HUES48 (cell line): Measurements from ENCODE around the gene SP100.
"Not testable (repeated sequence)": the region's sequence is repeated elsewhere in the genome, so short reads cannot be mapped to it uniquely, and the experiment has no call there.

ENCODE experiments used
- H3K27ac ChIP-seq: one replicate; pipeline ENCODE4 v1.7.0; 2013; ENCODE audit warnings: low read depth, low read length, inconsistent platforms
- H3K27me3 ChIP-seq: 2 replicates; pipeline ENCODE4 v1.6.1; 2013; ENCODE audit warnings: mild to moderate bottlenecking, low read length; ENCODE audit not compliant: control insufficient read depth, insufficient read depth
- H3K36me3 ChIP-seq: 2 replicates; pipeline ENCODE4 v1.6.1; 2013; ENCODE audit warnings: low read length; ENCODE audit not compliant: control insufficient read depth, insufficient read depth
- H3K4me1 ChIP-seq: 2 replicates; pipeline ENCODE4 v1.6.1; 2013; ENCODE audit warnings: mild to moderate bottlenecking, low read length; ENCODE audit not compliant: control insufficient read depth, insufficient read depth
- H3K4me3 ChIP-seq: 2 replicates; pipeline ENCODE4 v1.5.1; 2013; ENCODE audit warnings: mild to moderate bottlenecking, low read depth, low read length
- H3K9ac ChIP-seq: 2 replicates; pipeline ENCODE4 v1.6.1; 2013; ENCODE audit warnings: mild to moderate bottlenecking, low read depth, low read length, moderate library complexity
- H3K9me3 ChIP-seq: 2 replicates; pipeline ENCODE4 v1.6.1; 2013; ENCODE audit warnings: low read length; ENCODE audit not compliant: control insufficient read depth, insufficient read depth

SP100 gene

DNA sequence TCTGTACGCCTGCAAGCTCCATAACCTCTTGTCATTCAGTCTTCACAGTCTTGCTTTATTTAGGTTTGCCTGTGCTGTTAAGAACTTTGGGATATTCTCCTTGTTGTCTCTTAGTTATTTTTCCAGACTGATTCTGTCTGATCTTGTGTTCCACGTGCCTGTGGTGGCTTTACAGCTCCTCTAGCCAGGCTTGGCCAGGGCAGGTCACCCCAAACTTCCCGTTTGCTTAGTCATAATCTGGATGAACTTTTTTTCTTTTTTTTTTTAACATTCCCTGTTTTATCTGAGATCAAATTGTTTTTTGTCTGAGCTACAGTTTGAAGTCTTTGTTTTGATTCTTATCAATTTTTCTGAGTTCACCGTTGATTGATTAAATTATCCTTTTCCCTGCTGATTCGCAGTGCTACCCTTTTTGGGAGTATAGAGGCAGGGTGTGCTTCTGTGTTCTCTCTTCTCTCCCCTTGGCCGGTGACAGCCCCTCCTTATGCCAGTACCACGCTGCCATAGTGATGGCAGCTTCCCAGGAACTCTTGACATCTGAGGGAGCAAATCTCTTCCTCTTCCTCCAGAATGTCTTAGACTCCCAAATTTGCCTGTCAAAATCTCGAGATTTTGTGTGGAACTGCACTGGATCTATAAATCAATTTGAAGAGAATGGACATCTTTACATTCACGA, 2.5 kb downstream of the SP100 start:
- H3K9me3 ChIP-seq: no peaks in the 10 kb centered on the region
- no peaks in the 10 kb centered on the region for H3K36me3 ChIP-seq
- H3K27me3 ChIP-seq: no peaks in the 10 kb centered on the region
- no peak overlapping the region for H3K27ac ChIP-seq
- H3K4me1 ChIP-seq: peaks cover 3% of the 10 kb centered on the region; the same call in 1 of the 2 replicates
- no peak overlapping the region for H3K9ac ChIP-seq
- H3K4me3 ChIP-seq: no peak overlapping the region

GRCh38 chr2:230419181-230419580, 3.2 kb downstream of the SP100 start:
- H3K27me3 ChIP-seq: no peaks in the 10 kb centered on the region
- no peaks in the 10 kb centered on the region for H3K36me3 ChIP-seq
- H3K27ac ChIP-seq: no peak overlapping the region
- H3K9ac ChIP-seq: no peak overlapping the region
- H3K4me3 ChIP-seq: no peak overlapping the region
- peaks cover 3% of the 10 kb centered on the region; the same call in 1 of the 2 replicates for H3K4me1 ChIP-seq
- H3K9me3 ChIP-seq: no peaks in the 10 kb centered on the region

GRCh38 chr2:230422149-230422548, 6.1 kb downstream of the SP100 start:
- Histone ChIP-seq H3K9me3 (no peaks in the 10 kb centered on the region), H3K36me3 (no peaks in the 10 kb centered on the region), H3K27ac (no peak overlapping the region), H3K4me3 (no peak overlapping the region), H3K4me1 (no peaks in the 10 kb centered on the region), H3K27me3 (no peaks in the 10 kb centered on the region), H3K9ac (no peak overlapping the region)

- Histone ChIP-seq H3K27me3 (no peaks in the 10 kb centered on the region), H3K4me1 (no peaks in the 10 kb centered on the region), H3K27ac (no peak overlapping the region), H3K9ac (no peak overlapping the region), H3K36me3 (no peaks in the 10 kb centered on the region), H3K4me3 (no peak overlapping the region), H3K9me3 (no peaks in the 10 kb centered on the region)
These were observed 8.0 kb downstream of the SP100 start for GRCh38 chr2:230423851-230424458.

GRCh38 chr2:230425377-230425776, 9.4 kb downstream of the SP100 start:
- no peaks in the 10 kb centered on the region for H3K9me3 ChIP-seq
- no peak overlapping the region for H3K4me3 ChIP-seq
- no peaks in the 10 kb centered on the region for H3K4me1 ChIP-seq
- H3K27me3 ChIP-seq: no peaks in the 10 kb centered on the region
- no peaks in the 10 kb centered on the region for H3K36me3 ChIP-seq
- no peak overlapping the region for H3K27ac ChIP-seq
- no peak overlapping the region for H3K9ac ChIP-seq

GRCh38 chr2:230429513-230429912, 13.5 kb downstream of the SP100 start:
- Histone ChIP-seq H3K4me1 (no peaks in the 10 kb centered on the region), H3K27me3 (no peaks in the 10 kb centered on the region), H3K27ac (no peak overlapping the region), H3K9ac (no peak overlapping the region), H3K4me3 (no peak overlapping the region), H3K36me3 (no peaks in the 10 kb centered on the region), H3K9me3 (no peaks in the 10 kb centered on the region)

DNA sequence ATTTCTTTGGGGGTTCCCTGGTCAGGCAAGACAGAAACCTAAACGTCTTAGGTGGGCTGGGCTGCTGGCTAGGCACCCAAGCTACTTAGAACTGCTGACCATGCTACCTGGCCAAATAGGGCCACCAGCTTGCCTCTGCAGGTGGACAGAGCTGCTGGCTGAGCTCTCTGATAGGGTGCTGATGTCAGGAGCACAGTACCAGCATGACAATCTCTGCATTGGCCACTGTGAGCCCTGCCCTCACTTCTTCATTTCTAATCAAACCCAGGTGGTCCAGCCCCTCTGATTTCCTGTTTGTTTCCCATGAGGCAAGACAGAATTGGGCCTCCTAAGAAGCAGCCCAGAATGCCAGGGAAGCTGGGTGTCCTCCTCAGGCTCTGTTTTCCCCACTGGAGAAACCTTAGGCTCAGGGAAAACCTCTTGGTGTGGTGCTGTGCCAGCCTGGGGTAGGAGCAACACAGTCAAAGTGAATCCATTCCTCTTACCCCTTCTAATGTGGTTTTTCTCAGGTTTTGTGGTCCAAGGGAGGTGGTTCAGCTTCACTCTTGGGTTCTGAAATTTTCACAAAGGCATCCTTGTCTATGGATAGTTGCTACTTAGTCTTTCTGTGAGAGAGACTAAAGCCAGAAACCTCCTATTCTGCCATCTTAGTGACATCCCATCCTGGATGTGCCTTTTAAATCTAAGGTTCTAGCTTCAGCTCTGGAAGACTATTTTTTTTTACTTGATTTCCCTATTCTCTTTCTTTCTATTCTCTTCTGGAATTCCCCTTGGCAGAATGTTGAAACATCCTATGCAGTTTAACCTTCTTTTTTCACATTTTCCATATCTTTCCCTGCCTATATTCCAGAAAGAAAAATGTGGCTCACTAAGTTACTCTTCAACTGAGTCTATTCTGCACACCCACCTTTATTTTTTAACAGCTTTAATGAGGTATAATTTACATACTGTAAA, 15.2 kb downstream of the SP100 start:
- H3K27me3 ChIP-seq: no peaks in the 10 kb centered on the region
- H3K4me3 ChIP-seq: no peak overlapping the region
- no peak overlapping the region for H3K27ac ChIP-seq
- H3K9me3 ChIP-seq: no peaks in the 10 kb centered on the region
- H3K4me1 ChIP-seq: no peaks in the 10 kb centered on the region
- H3K36me3 ChIP-seq: no peaks in the 10 kb centered on the region
- H3K9ac ChIP-seq: no peak overlapping the region

DNA sequence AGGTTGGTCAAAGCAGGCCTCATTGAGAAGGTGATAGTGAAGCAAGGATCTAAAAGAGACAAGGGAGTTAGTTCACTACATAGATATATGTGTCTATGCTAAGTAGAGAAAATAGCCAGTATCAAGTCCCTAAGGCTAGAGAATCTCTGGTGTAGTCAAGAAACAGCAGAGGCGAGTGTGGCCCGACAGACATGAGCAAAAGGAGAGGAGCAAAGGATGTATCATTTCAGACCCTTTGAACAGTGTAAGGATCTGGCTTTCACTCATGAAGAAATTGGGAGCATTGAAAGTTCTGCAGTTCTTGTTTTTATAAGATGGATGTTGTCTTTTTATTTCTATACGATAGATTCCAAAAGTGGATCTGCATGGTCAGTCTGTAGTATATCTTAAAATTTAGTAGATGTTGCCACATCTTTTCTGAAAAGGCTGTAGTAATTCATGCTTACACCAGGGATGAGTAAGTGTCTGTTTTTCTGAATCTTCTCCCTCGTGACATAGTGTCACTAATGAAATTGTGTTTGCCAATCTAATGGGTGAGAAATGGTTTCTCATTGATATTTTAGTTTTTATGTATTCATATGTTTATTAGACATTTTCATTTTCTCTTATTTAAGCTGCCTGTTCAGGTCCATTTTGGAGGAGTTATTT, 18.8 kb downstream of the SP100 start:
- Histone ChIP-seq H3K9me3 (no peaks in the 10 kb centered on the region), H3K9ac (no peak overlapping the region), H3K27me3 (no peaks in the 10 kb centered on the region), H3K36me3 (no peaks in the 10 kb centered on the region), H3K4me3 (no peak overlapping the region), H3K27ac (no peak overlapping the region), H3K4me1 (no peaks in the 10 kb centered on the region)

DNA sequence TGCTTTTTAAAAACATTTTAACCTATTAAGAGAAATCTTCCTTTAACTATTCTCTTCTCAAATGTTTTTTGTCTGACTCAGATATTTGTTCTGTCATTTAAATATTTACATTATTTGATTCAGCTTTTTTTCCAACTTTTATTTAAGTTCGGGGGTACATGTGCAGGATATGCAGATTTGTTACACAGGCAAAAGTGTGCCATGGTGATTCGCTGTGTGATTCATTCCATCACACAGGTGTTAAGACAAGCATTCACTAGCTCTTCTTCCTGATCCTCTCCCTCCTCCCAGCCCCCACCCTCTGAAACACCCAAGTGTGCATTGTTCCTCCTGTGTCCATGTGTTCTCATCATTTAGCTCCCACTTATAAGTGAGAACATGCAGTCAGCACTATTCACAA, 19.4 kb downstream of the SP100 start:
- Histone ChIP-seq H3K9me3 (no peaks in the 10 kb centered on the region), H3K27ac (no peak overlapping the region), H3K36me3 (no peaks in the 10 kb centered on the region), H3K4me1 (no peaks in the 10 kb centered on the region), H3K27me3 (no peaks in the 10 kb centered on the region), H3K9ac (no peak overlapping the region), H3K4me3 (no peak overlapping the region)

DNA sequence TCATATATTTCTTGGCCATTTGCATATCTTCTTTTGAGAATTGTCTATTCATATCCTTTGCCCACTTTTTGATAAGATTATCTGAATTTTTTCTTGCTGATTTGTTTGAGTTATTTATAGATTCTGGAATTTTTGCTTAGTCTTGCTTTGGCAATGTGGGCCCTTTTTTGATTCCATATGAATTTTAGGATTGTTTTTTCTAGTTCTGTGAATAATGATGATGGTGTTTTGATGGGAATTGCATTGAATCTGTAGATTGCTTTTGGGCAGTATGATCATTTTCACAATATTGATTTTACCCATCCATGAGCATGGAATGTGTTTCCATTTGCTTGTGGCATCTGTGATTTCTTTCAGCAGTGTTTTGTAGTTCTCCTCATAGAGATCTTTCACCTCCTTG, 23.1 kb downstream of the SP100 start:
- not testable (repeated sequence) for H3K27me3 ChIP-seq, H3K9me3 ChIP-seq, H3K27ac ChIP-seq, H3K9ac ChIP-seq, H3K4me1 ChIP-seq, H3K4me3 ChIP-seq, H3K36me3 ChIP-seq
